Measurements from ENCODE around the gene CYP17A1.

- TF ChIP-seq CTCF (IDR thresholded peaks at IDR 0.05) (no peak), POLR2A (IDR thresholded peaks at IDR 0.05) (no peak)
Observed at GRCh38 chr10:102808380-102808779, 28.8 kb downstream of the CYP17A1 start.
